ENCODE results near the gene COPG1.
"Not testable (repeated sequence)": the region's sequence is repeated elsewhere in the genome, so short reads cannot be mapped to it uniquely, and the experiment has no call there.

COPG1 gene

DNA sequence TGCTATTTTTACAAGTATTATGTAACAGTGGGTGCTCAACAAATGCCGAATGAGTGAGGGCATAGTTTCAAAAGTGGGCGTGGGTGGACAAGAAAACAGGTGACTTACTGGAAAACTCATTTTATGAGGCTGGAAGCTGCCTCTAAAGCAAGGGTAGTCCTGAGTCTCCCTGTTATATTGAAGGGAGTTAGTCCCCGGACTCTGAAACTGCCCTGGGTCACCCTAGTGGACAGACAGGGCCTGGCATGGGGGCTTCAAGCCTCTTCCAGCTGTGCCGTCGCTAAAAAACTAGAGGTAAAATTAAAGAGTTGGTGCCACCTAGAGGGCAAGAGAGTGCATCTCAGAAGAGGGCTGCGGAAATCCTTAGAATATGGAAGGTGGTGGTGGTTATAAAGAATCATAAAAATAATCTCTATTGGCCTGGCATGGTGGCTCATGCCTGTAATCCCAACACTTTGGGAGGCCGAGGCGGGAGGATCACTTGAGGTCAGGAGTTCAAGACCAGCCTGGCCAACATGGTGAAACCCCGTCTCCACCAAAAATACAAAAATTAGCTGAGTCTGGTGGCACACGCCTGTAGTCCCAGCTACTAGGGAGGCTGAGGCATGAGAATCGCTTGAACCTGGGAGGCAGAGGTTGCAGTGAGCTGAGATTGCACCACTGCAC lies 3.6 kb upstream of the COPG1 start:
- DNase-seq = peak; percentile 87

DNA sequence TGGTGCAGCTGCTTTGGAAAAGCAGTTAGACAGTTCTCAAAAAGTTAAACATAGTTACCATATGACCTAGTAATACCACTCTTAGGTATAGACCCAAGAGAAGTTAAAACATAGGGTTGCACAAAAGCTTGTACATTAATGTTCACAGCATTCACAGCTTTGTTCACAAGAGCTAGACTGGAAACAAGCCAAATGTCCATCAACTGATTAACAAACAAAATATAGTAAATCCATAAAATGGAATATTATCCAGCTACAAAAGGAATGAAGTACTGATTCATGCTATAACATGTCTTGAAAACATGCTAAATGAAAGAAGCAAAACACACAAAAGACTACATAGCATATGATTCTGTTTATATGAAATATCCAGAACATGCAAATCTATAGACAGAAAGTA lies 2.8 kb upstream of the COPG1 start:
- no peak for DNase-seq

DNA sequence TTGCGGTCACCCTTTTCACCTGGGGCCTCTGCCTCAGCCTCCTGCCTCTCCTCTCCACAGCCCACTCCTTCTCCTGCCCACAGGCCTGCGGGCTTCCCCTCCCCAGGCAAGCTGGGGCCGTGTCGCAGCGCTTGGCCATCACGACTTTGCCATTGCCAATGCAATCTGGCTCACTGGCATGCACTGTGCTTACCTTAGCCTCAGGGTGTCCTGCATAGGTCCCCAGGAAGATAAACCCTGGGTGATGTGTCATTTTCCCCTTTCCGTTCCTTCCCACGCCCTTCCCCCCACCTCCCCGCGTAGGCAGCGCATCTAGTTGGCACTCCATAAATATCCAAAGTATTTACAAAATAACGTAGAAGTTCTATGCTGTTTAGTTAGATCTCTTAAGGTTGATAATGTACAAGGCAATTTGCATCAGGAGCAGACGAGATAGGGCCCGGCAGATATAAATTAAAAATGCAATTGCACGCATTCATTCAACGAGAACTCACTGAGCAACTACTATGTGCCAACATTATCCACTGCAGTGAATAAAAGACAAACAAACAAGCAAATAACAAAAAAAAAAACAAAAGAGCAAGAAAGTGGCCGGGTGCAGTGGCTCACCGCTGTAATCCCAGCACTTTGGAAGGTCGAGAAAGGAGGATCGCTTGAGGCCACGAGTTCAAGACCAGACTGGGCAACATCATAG lies 973 bp upstream of the COPG1 start:
- no peak for DNase-seq

DNA sequence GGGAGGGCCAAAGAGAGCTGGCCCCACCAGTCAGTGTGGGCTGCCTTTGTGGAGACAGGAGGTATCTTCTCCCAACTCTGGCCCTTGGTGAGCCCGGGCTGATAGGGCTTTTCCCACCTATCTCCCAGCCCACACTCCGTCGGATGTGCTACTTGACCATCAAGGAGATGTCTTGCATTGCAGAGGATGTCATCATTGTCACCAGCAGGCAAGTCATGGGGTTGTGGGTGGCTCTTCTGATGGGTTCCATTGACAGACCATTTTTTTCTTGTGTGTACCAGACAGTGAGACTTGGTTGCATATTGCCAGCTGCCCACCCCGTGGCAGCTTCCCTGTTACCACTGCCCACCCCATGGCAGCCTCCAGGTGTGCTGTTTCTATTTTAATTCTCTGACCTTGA lies 3.3 kb downstream of the COPG1 start:
- DNase-seq = no peak

DNA sequence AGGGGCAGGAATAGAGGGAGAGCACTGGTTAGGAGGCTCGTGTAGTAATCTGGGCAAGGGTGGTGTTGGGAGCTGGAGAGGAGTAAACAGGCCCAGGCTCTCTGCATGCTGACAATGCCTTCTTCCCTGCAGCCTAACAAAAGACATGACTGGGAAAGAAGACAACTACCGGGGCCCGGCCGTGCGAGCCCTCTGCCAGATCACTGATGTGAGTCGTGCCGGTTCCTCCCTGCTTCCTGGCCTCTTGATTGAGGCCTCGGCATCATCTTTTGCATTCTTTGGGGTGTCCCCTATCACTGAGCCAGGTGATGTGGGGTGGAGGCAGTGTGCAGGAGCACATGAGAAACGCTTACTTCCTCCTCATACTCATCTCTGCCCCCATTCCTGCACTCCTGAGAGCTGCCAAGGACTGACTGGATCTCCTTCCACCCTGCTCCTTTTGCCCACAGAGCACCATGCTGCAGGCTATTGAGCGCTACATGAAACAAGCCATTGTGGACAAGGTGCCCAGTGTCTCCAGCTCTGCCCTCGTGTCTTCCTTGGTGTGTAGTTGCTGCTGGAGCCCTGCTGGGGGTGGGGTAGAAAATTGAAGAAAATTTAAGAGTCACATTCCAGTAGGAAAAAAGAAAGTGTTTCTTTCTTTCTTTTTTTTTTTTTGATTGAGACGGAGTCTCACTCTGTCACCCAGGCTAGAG lies 5.3 kb downstream of the COPG1 start:
- no peak for DNase-seq

DNA sequence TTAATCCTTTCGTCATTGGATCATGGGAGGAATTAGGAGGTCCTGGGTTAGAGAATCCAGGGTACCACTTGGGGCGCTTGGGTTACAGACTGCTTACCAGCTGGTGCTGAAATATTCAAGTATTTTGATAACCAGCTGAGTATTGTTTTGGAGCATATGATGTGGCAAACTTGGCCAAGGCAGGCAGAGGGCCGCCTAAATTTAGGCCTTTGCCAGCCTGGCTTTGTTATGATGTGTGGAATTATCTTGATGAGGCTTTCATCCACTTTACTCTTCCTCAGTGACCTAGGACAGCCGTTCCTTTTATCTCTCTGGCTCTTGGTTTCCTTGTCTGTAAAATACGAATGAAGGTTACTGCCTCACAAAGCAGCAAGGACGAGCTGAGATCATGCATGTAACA lies 6.9 kb downstream of the COPG1 start:
- no peak for DNase-seq

DNA sequence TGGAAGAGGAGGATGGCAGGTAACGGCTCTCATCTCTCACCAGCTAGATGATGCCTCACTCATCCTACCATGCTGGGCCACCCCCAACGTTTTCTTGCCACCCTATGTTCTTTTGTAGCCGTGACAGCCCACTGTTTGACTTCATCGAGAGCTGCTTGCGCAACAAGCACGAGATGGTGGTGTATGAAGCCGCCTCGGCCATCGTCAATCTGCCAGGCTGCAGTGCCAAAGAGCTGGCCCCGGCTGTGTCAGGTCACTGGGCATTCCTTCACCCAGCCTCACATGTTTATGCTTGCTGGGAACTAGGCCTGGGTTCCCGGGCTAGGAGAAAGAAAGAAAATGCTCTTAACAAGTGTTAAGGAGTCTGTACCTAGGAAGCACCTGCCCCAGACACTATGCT lies 8.2 kb downstream of the COPG1 start:
- no peak for DNase-seq

DNA sequence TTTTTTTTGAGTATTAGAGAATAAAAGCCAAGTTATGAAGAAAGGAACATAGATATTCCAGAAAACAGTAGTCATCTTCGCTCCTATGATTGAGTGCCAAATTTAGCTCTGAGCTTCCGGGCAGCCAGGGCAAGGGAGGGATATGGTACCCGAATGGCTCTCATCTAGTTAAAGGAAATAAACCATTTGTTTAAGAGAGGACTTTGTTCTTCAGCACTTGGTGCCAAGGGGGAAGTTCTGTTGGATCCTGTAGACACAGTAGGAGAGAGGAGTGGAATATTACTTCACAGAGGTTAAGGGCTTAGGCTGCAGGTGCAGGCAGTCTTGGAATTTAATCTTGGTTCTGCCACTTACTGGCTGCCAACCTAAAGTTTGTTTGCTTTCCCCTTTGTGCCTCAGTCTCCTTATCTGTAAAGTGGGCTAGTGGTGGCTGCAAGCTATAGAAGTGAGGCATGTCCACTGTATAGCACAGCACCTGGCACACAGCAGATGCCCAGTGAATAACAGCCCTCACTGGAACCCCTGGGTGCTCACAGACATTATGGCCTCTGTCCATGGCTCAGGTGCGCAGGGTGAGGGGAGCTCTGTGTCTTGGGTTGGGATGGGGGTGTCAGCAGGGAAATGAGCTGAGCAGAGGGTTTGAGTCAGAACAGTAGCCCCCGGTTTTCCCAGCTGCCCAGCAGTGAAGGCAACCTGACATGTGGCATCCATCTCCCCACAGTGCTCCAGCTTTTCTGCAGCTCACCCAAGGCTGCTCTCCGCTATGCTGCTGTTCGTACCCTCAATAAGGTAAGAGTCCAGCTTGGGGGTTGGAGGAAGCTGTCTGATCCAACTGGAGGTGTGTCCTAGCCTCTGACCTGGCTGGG lies 10.4 kb downstream of the COPG1 start:
- no peak for DNase-seq

DNA sequence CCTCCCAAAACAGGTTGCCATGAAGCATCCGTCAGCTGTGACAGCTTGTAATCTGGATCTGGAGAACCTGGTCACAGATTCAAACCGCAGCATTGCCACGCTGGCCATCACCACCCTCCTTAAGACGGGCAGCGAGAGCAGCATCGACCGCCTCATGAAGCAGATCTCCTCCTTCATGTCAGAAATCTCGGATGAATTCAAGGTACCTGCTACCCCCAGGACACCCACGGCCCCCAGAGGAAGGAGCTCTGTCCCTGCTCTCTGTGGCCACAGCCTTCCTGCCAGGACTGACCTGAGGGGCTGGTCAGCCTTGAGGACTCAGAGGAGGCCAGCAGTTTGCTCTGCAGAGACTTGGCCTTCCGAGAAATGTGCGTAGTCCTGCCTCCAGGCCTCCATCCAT lies 11.2 kb downstream of the COPG1 start:
- DNase-seq = no peak

DNA sequence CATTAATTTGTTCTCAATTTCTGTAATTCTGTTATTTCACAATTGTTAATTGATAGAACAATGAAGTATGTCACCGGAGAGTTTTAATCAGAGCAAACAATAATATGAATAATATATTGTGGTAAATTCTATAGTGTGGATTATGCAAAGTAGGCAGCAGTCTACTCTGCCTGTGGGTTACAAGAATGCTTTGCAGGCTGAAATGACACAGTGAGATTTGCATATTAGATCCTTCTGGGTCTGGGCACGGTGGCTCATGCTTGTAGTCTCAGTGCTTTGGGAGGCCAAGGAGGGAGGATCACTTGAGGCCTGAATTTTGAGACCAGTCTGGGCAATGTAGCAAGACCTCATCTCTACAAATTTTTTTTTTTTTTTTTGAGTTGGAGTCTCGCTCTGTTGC lies 12.5 kb downstream of the COPG1 start:
- no peak for DNase-seq

DNA sequence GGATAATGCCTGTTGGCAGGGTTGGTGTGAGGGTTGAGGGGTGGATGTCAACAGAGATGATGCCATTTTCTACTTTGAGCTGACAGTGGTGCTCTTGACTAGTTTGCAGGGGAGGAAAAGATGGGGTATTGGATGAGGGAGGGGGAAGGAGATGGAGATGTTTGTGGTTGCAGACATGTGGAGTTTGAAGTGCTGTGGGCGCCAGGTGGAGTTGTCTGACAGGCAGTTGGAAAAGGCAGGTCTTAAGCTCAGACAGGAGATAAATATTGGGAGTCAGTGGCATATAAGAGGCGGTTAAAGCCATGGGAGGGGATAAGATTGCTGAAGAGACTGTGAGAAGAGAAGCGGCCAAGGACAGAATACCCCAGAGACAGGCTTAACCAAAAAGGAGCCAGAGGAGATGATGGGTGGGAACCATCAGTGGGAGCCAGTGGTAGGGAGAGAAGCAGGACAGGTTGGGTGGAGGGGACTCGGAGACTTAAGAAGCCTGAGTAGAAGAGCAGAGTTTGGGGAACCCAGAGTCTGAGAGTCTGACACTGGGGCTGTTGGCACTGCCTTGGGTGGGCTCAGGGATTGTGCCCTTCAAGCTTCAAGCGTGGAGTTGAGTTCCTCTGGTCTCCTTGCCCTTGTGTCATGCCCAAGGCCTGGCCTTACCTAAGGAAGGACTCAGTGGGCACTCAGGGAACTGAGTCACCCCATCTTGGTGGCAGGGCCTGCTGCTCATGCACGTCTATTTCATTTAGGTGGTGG lies 13.9 kb downstream of the COPG1 start:
- DNase-seq = no peak

DNA sequence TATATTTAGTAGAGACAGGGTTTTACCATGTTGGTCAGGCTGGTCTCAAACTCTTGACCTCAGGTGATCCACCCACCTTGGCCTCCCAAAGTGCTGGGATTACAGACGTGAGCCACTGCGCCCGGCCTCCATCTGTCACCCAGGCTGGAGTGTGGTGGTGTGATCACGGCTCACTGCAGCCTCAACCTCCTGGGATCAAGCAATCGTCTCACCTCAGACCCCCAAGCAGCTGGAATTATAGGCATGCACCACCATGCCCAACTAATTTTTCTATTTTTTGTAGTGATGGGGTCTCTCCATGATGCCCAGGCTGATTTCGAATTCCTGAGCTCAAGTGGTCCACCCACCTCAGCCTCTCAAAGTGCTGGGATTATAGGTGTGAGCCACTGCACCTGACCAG lies 15.6 kb downstream of the COPG1 start:
- not testable (repeated sequence) for DNase-seq

DNA sequence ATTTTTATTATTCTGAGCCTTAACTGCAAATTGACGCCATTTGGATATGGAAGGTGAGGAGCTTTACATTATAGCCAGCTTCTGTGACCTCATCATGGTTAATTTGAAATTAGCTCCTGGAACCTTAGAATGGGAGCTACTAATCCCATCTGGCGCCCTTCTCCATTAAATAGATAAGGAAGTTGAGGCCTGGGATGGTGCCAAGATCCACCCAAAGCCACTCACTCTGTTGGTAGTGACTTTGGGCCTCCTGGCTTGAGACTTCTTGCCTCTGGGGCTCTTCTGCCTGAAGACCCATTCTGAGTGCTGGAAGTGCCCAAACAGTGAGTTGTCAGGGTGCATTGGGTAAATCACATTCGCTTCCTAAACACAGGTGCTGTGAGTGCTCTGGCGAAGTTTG lies 17.2 kb downstream of the COPG1 start:
- DNase-seq = no peak

DNA sequence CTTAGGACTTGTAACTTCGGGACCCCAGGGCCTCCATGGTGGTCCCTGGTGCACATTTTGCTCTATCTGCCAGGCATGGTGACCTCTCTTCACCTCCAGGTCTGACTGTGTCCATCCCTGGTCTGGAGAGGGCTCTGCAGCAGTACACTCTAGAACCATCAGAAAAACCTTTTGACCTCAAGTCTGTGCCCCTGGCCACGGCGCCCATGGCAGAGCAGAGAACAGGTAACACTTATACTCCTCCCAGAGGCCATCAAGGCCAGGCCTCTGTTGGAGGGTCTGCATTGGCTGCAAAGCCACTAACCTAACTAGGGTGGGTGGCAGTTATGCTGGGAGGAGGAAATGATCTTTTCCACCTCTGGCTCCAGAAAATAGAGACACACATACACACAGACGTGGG lies 19.0 kb downstream of the COPG1 start:
- no peak for DNase-seq

DNA sequence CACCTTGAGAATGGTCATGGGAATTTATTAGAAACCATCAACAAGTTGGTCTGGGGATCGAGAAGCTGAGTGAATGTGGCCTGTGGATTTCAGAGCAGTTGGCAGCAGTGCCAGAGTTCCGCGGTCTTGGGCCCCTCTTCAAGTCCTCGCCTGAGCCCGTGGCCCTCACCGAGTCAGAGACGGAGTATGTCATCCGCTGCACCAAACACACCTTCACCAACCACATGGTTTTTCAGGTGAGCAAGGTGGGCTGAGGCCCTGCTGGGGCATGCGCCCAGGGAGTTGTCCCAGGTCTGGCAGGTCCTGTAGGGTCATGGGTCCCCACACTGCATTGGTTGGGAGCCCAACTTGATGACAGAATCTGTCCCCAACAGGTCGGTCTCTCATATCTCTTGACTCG lies 22.3 kb downstream of the COPG1 start:
- DNase-seq = no peak

DNA sequence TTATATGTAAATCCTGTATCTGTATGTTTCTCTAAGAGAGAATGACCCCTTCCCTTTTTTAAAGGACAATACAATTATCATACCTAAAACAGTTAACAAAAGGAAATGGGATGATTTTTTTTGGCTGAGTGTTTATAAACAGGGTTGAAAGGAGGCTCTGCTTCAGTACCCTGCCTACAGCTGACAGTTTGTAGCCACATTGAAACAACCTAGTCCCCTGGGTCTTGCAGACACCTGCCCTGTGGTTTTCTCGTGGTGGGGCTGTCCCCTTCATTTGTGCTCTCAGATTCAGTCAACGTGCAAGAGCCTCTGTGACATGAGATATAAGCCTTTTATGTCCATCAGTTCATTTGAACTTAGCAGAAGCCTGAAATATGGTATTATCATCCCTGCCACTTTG lies 27.0 kb downstream of the COPG1 start:
- DNase-seq = no peak

DNA sequence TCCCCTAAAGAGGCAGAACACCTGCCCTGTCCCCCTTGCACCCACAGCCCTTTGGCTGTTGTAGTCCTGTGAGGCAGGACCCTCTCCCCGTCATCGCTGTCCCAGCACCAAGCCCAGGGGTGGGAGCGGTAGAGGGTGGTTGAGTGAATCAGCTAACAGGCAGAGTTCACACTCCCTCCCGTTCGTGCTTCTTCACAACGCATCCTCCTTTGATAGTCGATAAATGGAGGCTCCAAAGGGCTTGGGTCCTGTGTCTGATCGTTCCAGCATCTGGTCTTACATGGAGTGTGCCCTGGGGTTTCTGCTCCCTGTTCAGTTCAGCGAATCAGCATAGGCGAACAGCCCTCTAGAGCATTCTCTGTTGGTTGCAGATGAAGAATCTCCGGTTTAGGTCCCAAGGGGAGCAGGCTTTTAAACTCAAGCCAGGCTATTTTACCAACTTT lies 28.4 kb downstream of the COPG1 start:
- DNase-seq = no peak

DNA sequence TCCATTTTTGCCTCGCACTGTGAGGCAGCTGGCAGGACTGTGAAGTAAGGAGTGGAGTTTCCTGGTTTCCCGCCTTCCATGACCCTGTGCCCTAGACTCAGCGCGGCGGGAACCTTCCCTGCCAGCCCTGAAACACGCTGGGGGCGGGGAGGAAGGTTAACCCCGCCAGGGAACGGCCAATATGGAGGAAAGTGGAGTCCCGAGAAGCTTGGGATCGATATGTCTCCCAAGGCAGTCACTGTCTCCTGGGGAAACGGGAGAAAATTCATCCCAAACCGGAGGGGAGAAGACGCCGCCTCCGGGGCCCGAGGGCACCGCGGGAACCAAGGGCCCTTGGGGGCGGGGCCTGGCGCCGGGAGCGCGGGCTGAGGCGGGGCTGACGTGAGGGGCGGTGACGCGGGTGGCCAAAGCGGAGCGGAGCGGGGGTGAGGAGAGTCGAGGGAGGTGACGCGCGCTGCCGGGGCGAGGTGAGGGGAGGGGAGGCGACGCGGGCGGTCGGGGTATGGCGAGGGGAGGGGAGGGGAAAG lies 29.1 kb downstream of the COPG1 start, which contains the start of gene HMCES:
Gene HMCES (plus strand): TSS at position 432 of the 527 bp plus-strand sequence. CDS start 863 bp downstream, outside the sequence.
- peak; percentile 52 for DNase-seq

DNA sequence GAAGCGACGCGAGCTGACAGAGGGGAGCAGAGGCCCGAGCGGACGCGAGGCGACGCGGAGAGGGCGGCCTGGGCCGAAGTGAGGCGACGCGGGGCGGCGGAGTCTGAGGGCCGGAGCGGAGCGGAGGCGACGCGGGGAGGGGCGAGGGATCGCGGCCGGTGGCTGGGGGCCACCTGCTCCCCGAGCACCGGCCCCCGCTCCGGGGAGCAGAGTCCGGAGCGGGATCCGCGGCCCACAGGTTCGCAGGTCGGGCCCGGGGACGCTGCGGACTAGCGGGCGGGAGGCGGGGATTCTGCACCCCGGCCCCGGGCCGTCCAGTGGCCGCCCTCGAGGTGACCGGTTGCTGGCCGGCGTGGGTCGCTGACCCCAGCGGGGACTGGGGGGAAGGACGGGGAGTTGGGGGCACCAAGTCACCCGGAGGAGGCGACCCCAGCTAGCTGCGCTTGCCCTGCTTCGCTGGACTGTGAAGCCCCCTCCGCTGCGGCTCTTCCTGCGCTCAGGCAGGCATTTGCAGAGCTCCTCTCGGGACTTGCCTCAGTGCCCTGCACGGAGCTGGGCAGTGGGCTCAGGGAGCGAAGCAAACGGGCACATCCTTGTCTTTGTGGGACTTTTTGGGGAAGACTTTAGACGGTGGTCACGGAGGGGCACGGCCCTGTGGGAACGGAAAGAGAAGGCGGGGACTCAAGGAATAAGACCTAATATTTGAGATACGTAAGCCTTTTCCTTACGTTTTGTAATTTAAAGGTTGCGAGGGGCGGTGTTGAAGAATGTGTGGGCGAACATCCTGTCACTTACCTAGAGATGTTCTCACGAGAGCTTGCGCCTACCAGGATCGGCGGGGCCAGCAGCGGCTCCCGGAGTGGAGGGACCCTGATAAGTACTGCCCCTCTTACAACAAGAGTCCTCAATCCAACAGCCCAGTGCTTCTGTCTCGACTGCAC lies 29.8 kb downstream of the COPG1 start:
- DNase-seq = peak; percentile 53

DNA sequence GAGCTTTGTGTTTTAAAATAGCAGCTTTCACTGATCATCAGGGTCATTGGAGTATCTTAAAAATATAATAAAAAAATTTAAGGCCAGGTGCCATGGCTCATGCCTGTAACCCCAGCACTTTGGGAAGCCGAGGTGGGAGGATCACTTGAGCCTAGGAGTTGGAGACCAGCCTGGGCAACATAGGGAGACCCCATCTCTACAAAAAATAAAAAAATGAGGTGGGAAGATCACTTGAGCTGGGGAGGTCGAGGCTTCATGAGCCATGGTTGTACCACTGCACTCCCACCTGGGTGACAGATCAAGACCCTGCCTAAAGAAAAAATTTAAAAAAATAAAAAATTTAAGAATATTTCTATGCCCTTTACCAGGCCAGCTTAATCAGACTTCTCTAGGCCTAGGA lies 30.8 kb downstream of the COPG1 start:
- no peak for DNase-seq

DNA sequence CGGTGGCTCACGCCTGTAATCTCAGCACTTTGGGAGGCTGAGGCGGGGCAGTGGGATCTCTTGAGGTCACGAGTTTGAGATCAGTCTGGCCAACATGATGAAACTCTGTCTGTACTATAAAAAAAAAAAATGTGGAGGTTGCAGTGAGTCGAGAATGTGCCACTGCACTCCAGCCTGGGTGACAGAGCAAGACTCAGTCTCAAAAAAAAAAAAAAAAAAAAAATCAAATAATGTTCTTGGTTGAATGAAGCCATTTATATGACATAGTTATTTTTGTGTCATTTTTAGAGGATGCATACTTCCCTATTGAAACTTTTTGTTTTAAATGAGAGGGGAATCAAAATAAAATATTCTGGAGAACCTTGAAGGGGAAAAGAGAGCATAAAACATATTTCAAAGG lies 32.3 kb downstream of the COPG1 start:
- DNase-seq = no peak
